ENCODE data around the gene ELP5. TPM values are rescaled to one million over a fixed set of nuclear protein-coding genes. Genes with fewer than 3 reads are reported as not detected.
A peak's percentile ranks its signal among the peaks of the same experiment; 100 is the strongest.

ELP5 gene
- total RNA-seq, 1 experiment from 2014 or later: 49.6 TPM

GRCh38 chr17:7281953-7282751 is 30.1 kb downstream of the ELP5 start:
- Histone ChIP-seq H2BK20ac (ENCODE audit: low read depth, low read length, poor library complexity, severe bottlenecking) (no peak overlapping the region), H3K27ac (ENCODE audit: insufficient read length, low read depth, low read length) (no peak overlapping the region), H3K79me2 (ENCODE audit: insufficient read depth, low read length) (no peaks in the 10 kb centered on the region), H3K27me3 (ENCODE audit: insufficient read depth, low read length) (no peaks in the 10 kb centered on the region), H4K20me1 (ENCODE audit: control insufficient read depth, insufficient read depth, insufficient read length) (no peaks in the 10 kb centered on the region), H3K4ac (ENCODE audit: low read depth, low read length) (no peak overlapping the region), H4K5ac (ENCODE audit: insufficient read length, low read depth, low read length) (no peak overlapping the region), H2BK12ac (ENCODE audit: insufficient read length, low read depth, low read length) (no peak overlapping the region), H3K4me2 (ENCODE audit: insufficient read depth, insufficient read length, low read length) (peak overlapping the region; percentile 75), H2AFZ (ENCODE audit: low read length) (no peak overlapping the region), H3K23ac (ENCODE audit: insufficient read length, low read depth, low read length) (no peak overlapping the region), H3T11ph (ENCODE audit: low read length) (no peak overlapping the region), H3K9ac (ENCODE audit: extremely low read depth, insufficient read length, low read length) (peak overlapping the region; percentile 41), H3K14ac (ENCODE audit: insufficient read depth, low read length) (peak overlapping the region; percentile 55; the same call in 1 of the 2 replicates), H3K9me3 (ENCODE audit: control insufficient read depth, low read depth, low read length) (no peaks in the 10 kb centered on the region), H3K4me1 (ENCODE audit: insufficient read depth, low read length) (peaks cover 4% of the 10 kb centered on the region; the same call in 1 of the 2 replicates), H4K91ac (ENCODE audit: insufficient read length, low read depth, low read length) (no peak overlapping the region), H2BK15ac (ENCODE audit: low read depth, low read length) (no peak overlapping the region), H3K18ac (ENCODE audit: insufficient read length, low read depth, low read length) (no peak overlapping the region), H2BK120ac (ENCODE audit: low read depth, low read length, poor library complexity, severe bottlenecking) (no peak overlapping the region), H4K8ac (replicated peaks; ENCODE audit: insufficient read length, low read depth, low read length) (no peak overlapping the region), H3K23me2 (ENCODE audit: insufficient read length, low read depth, low read length, poor library complexity, severe bottlenecking) (peaks cover 12% of the 10 kb centered on the region), H3K79me1 (ENCODE audit: insufficient read depth, low read depth, low read length, poor library complexity, severe bottlenecking) (no peaks in the 10 kb centered on the region), H2BK5ac (ENCODE audit: insufficient read length, low read length) (no peak overlapping the region), H2AK5ac (ENCODE audit: insufficient read length, low read length) (no peak overlapping the region), H3K56ac (ENCODE audit: insufficient read length, low read depth, low read length) (no peak overlapping the region)
- Mint-ChIP-seq H3K27me3 (ENCODE audit: low read depth) (peaks cover 13% of the 10 kb centered on the region), H3K9me3 (no peaks in the 10 kb centered on the region), H3K4me1 (peaks cover 16 to 23% of the 10 kb centered on the region in 2 experiments), H3K4me3 (peak overlapping the region; percentile 76 to 92), H3K36me3 (ENCODE audit: insufficient read depth in 1 of 3, low read depth in 3 of 3) (peaks cover 2 to 16% (median 11%) of the 10 kb centered on the region in 3 experiments; a peak in 5 of 7 replicates), H3K27ac (no peak overlapping the region)
- peak; percentile 64 for DNase-seq
- no CpG with 5 or more reads among the region's 43 CpGs for WGBS (ENCODE audit: extremely low coverage, insufficient read length, low lambda C conversion rate)
- TF ChIP-seq, protein P1, sequence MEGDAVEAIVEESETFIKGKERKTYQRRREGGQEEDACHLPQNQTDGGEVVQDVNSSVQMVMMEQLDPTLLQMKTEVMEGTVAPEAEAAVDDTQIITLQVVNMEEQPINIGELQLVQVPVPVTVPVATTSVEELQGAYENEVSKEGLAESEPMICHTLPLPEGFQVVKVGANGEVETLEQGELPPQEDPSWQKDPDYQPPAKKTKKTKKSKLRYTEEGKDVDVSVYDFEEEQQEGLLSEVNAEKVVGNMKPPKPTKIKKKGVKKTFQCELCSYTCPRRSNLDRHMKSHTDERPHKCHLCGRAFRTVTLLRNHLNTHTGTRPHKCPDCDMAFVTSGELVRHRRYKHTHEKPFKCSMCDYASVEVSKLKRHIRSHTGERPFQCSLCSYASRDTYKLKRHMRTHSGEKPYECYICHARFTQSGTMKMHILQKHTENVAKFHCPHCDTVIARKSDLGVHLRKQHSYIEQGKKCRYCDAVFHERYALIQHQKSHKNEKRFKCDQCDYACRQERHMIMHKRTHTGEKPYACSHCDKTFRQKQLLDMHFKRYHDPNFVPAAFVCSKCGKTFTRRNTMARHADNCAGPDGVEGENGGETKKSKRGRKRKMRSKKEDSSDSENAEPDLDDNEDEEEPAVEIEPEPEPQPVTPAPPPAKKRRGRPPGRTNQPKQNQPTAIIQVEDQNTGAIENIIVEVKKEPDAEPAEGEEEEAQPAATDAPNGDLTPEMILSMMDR (conservative IDR thresholded peaks at IDR 0.05): no peak
